Keratinocyte (primary cell): Measurements from ENCODE around the gene IREB2. TPM values are rescaled to one million over a fixed set of nuclear protein-coding genes. Genes with fewer than 3 reads are reported as not detected.

ENCODE experiments used
- DNase-seq: peaks from one replicate; pipeline ENCODE4 v3.0.0-alpha.2; 2011; ENCODE audit warnings: low read depth, missing footprints, low spot score
- FAIRE-seq: peaks from 2 replicates; lab custom pipeline; 2011; peaks lifted over from hg19 to GRCh38; lab: Jason Lieb, UNC
- H2AFZ ChIP-seq: 2 replicates; pipeline ENCODE4 v1.6.0; 2012; ENCODE audit warnings: low read length, control low read depth, inconsistent platforms; ENCODE audit not compliant: control insufficient read depth
- H3K27ac ChIP-seq: 2 replicates; pipeline ENCODE4 v1.5.1; 2011; ENCODE audit warnings: low read length; ENCODE audit not compliant: control insufficient read depth, insufficient read depth
- H3K27me3 ChIP-seq: 3 replicates; pipeline ENCODE4 v1.6.0; 2011; ENCODE audit warnings: low read length; ENCODE audit not compliant: control insufficient read depth, insufficient read depth; ENCODE audit errors: extremely low read depth
- H3K36me3 ChIP-seq, 2 experiments: 2 replicates in 1 of 2; 3 replicates in 1 of 2; pipeline ENCODE4 v1.5.1; 2011; ENCODE audit warnings: low read length in 2 of 2, mild to moderate bottlenecking in 1 of 2; ENCODE audit not compliant: control insufficient read depth in 2 of 2, insufficient read depth in 2 of 2; ENCODE audit errors: extremely low read depth in 1 of 2
- H3K4me1 ChIP-seq: 3 replicates; pipeline ENCODE4 v1.5.1; 2011; ENCODE audit warnings: low read length; ENCODE audit not compliant: control insufficient read depth, insufficient read depth; ENCODE audit errors: extremely low read depth
- H3K4me2 ChIP-seq: 3 replicates; pipeline ENCODE4 v1.6.0; 2011; ENCODE audit warnings: low read depth, low read length; ENCODE audit not compliant: control insufficient read depth, insufficient read depth; ENCODE audit errors: extremely low read depth
- H3K4me3 ChIP-seq, 3 experiments: fragments of 200-600 bp in 1 of 3; sonication (generic) in 1 of 3; 2 replicates in 2 of 3; 3 replicates in 1 of 3; pipeline ENCODE4 v1.5.1; 2011 to 2016; ENCODE audit warnings: low read length in 3 of 3, mild to moderate bottlenecking in 3 of 3, control low read depth in 2 of 3, inconsistent platforms in 1 of 3, low read depth in 1 of 3, mixed read lengths in 1 of 3, mixed run types in 1 of 3, moderate library complexity in 1 of 3; ENCODE audit not compliant: control insufficient read depth in 2 of 3, insufficient read depth in 2 of 3; ENCODE audit errors: extremely low read depth in 1 of 3
- H3K79me2 ChIP-seq: 2 replicates; pipeline ENCODE4 v1.6.0; 2012; ENCODE audit warnings: low read length; ENCODE audit not compliant: control insufficient read depth, insufficient read depth
- H3K9ac ChIP-seq: 3 replicates; pipeline ENCODE4 v1.6.0; 2011; ENCODE audit warnings: low read length; ENCODE audit not compliant: control insufficient read depth, insufficient read depth; ENCODE audit errors: extremely low read depth
- H3K9me1 ChIP-seq: 3 replicates; pipeline ENCODE4 v1.6.0; 2011; ENCODE audit warnings: low read length; ENCODE audit not compliant: control insufficient read depth, insufficient read depth; ENCODE audit errors: extremely low read depth
- H3K9me3 ChIP-seq: 2 replicates; pipeline ENCODE4 v1.5.1; 2012; ENCODE audit warnings: low read depth, low read length; ENCODE audit not compliant: control insufficient read depth
- H4K20me1 ChIP-seq: 3 replicates; pipeline ENCODE4 v1.6.0; 2011; ENCODE audit warnings: low read length; ENCODE audit not compliant: control insufficient read depth, insufficient read depth; ENCODE audit errors: extremely low read depth
- EZH2 ChIP-seq: IDR thresholded peaks from one replicate; pipeline ENCODE4 v1.6.1; 2012; ENCODE audit warnings: inconsistent platforms, mild to moderate bottlenecking, low read length, moderate library complexity
- dilution Hi-C: fragments of 300-500 bp; cut with MboI; formaldehyde crosslinking; loops from one replicate; pipeline ENCODE4 v1.7.0; 2020; ENCODE audit warnings: low sequenced_read_pairs; ENCODE audit not compliant: extremely low pct_ligation_motif_present
- polyA plus RNA-seq, 5 experiments: library from polyadenylated mRNA; depleted of rRNA in 3 of 5; stranded (reverse) in 3 of 5; stranded (forward) in 1 of 5; unstranded in 1 of 5; fragments of >200 nt; gene quantifications; 1 replicate in 1 of 5; 2 replicates in 3 of 5; 3 replicates in 1 of 5; pipeline versions ENCODE4 v1.2.1 to v1.2.3, GENCODE V29; 2011 to 2012; ENCODE audit warnings: missing spikeins in 2 of 5, low read depth in 1 of 5, low replicate concordance in 1 of 5
- TF ChIP-seq, protein P1 (sequence below), 3 experiments: IDR thresholded peaks in 1 of 3; conservative IDR thresholded peaks in 1 of 3; optimal IDR thresholded peaks in 1 of 3; 2 replicates in 2 of 3; 3 replicates in 1 of 3; pipeline versions ENCODE3 to v1.5.1; 2011; ENCODE audit warnings: low read length in 3 of 3, mild to moderate bottlenecking in 3 of 3, moderate library complexity in 2 of 3, control low read depth in 1 of 3, inconsistent platforms in 1 of 3; ENCODE audit not compliant: insufficient read depth in 2 of 3; ENCODE audit errors: extremely low read depth in 1 of 3

Gene IREB2
- polyA plus RNA-seq, 1 donor (not counting 4 experiments of a cell fraction or from before 2014, with no cell fraction given): 20.5 TPM

DNA sequence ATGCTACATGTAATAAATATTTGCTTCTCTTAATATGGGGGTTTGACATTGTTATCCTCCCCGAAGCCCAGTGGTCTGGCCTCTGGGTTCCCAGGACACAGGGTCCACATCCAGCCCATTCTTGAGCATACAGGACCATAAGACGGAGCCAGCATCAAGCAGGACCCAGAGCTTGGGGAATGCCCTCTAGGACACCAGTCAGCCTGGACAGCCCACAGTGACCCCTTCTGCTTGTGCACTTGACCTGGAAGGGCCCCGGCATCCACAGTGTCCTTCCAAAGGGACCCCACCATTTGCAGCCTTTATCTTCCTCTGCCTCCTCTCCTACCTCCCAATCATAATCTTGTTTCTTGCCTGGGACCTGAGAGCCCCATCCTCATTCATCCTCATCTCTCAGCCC is 46.2 kb upstream of the IREB2 start:
- H3K4me1 ChIP-seq: no peaks in the 10 kb centered on the region
- H3K9me1 ChIP-seq: no peaks in the 10 kb centered on the region
- dilution Hi-C loops: no loop called here
- H2AFZ ChIP-seq: no peak overlapping the region
- no peaks in the 10 kb centered on the region for H3K79me2 ChIP-seq
- FAIRE-seq (no peak), DNase-seq (no peak)
- H3K9me3 ChIP-seq: no peaks in the 10 kb centered on the region
- no peaks in the 10 kb centered on the region for H4K20me1 ChIP-seq
- TF ChIP-seq, protein P1, sequence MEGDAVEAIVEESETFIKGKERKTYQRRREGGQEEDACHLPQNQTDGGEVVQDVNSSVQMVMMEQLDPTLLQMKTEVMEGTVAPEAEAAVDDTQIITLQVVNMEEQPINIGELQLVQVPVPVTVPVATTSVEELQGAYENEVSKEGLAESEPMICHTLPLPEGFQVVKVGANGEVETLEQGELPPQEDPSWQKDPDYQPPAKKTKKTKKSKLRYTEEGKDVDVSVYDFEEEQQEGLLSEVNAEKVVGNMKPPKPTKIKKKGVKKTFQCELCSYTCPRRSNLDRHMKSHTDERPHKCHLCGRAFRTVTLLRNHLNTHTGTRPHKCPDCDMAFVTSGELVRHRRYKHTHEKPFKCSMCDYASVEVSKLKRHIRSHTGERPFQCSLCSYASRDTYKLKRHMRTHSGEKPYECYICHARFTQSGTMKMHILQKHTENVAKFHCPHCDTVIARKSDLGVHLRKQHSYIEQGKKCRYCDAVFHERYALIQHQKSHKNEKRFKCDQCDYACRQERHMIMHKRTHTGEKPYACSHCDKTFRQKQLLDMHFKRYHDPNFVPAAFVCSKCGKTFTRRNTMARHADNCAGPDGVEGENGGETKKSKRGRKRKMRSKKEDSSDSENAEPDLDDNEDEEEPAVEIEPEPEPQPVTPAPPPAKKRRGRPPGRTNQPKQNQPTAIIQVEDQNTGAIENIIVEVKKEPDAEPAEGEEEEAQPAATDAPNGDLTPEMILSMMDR (optimal IDR thresholded peaks at IDR 0.05 in 1 of 3, IDR thresholded peaks at IDR 0.05 in 1 of 3, conservative IDR thresholded peaks at IDR 0.05 in 1 of 3; ENCODE audit: extremely low read depth in 1 of 3, insufficient read depth in 2 of 3, low read length in 3 of 3): no peak
- TF ChIP-seq EZH2: no peak
- H3K9ac ChIP-seq: no peak overlapping the region
- no peak overlapping the region for H3K4me2 ChIP-seq
- peaks cover 19% of the 10 kb centered on the region for H3K27me3 ChIP-seq
- H3K36me3 ChIP-seq: no peaks in the 10 kb centered on the region
- H3K27ac ChIP-seq: no peak overlapping the region
- H3K4me3 ChIP-seq: no peak overlapping the region

DNA sequence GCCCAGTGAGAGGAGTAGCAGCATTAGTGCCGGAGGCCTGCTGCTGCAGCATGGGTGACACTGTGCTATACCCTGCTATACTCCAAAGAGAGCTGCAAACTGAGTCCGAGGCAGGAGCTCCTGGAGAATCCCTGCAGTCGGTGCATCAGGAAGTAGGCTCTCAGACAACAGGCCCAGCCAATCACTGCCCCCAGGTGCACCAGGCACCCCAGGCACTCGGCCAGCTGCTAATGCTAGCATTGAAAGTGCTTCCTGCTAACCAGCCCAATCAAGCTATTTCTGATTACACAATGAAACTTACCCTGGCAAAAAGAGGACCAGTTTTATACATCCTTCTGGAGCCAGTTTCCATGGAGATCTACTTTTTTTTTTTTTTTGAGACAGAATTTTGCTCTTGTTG is 45.6 kb upstream of the IREB2 start:
- H2AFZ ChIP-seq: no peak overlapping the region
- dilution Hi-C loops: no loop called here
- no peaks in the 10 kb centered on the region for H3K4me1 ChIP-seq
- no peaks in the 10 kb centered on the region for H3K79me2 ChIP-seq
- H3K4me3 ChIP-seq: no peak overlapping the region
- DNase-seq (no peak), FAIRE-seq (no peak)
- no peaks in the 10 kb centered on the region for H3K9me3 ChIP-seq
- H3K27ac ChIP-seq: no peak overlapping the region
- H4K20me1 ChIP-seq: no peaks in the 10 kb centered on the region
- H3K36me3 ChIP-seq: no peaks in the 10 kb centered on the region
- H3K9ac ChIP-seq: no peak overlapping the region
- TF ChIP-seq, protein P1 (optimal IDR thresholded peaks at IDR 0.05 in 1 of 3, IDR thresholded peaks at IDR 0.05 in 1 of 3, conservative IDR thresholded peaks at IDR 0.05 in 1 of 3; ENCODE audit: extremely low read depth in 1 of 3, insufficient read depth in 2 of 3, low read length in 3 of 3): no peak
- H3K9me1 ChIP-seq: no peaks in the 10 kb centered on the region
- H3K27me3 ChIP-seq: peaks cover 13% of the 10 kb centered on the region
- no peak overlapping the region for H3K4me2 ChIP-seq
